Endothelial cell of umbilical vein (primary cell): ENCODE data around the gene HACD3. TPM values are rescaled to one million over a fixed set of nuclear protein-coding genes. Genes with fewer than 3 reads are reported as not detected.

Experiments
- BruUV-seq: library from RNA; stranded (reverse); fragments of 400-500 nt; replicated peaks from 2 replicates; lab custom pipeline; 2021; lab: Mats Ljungman, UMichigan
- CTCF ChIA-PET: fragments of 300-600, 350-600 bp; sonication (Branson Sonifier 250); formaldehyde crosslinking; loops from one replicate; lab custom pipeline; 2021; ENCODE audit warnings: antibody characterized with exemption, inconsistent platforms; lab: Charles Lee
- POLR2A ChIA-PET: fragments of 300-600, 350-600 bp; sonication (Branson Sonifier 250); formaldehyde crosslinking; loops from one replicate; lab custom pipeline; 2021; ENCODE audit warnings: antibody characterized with exemption, inconsistent platforms; lab: Charles Lee
- DNase-seq: peaks from one replicate; pipeline ENCODE4 v3.0.0-alpha.2; 2011; ENCODE audit warnings: low read depth, low spot score
- FAIRE-seq: peaks from 2 replicates; lab custom pipeline; 2011; peaks lifted over from hg19 to GRCh38; lab: Jason Lieb, UNC
- H2AFZ ChIP-seq: 2 replicates; pipeline ENCODE4 v1.6.0; 2012; ENCODE audit warnings: low read depth, low read length, control low read depth, inconsistent platforms
- H3K27ac ChIP-seq: 2 replicates; pipeline ENCODE4 v1.5.1; 2011; ENCODE audit warnings: low read depth, mild to moderate bottlenecking, control low read depth, low read length, moderate library complexity; ENCODE audit not compliant: insufficient read depth
- H3K27me3 ChIP-seq, 2 experiments: 2 replicates each; pipeline versions ENCODE4 v1.6.0 to v1.6.1; 2011; ENCODE audit warnings: low read length in 2 of 2, mixed read lengths in 1 of 2; ENCODE audit not compliant: control insufficient read depth in 2 of 2, insufficient read depth in 2 of 2
- H3K36me3 ChIP-seq, 2 experiments: 2 replicates in 1 of 2; 3 replicates in 1 of 2; pipeline ENCODE4 v1.5.1; 2011; ENCODE audit warnings: low read length in 2 of 2, mild to moderate bottlenecking in 1 of 2, moderate library complexity in 1 of 2; ENCODE audit not compliant: control insufficient read depth in 2 of 2, insufficient read depth in 2 of 2; ENCODE audit errors: extremely low read depth in 1 of 2
- H3K4me1 ChIP-seq: 3 replicates; pipeline ENCODE4 v1.5.1; 2011; ENCODE audit warnings: mild to moderate bottlenecking, low read length; ENCODE audit not compliant: control insufficient read depth, insufficient read depth; ENCODE audit errors: extremely low read depth
- H3K4me2 ChIP-seq: 2 replicates; pipeline ENCODE4 v1.6.1; 2011; ENCODE audit warnings: low read length, control low read depth, mixed read lengths; ENCODE audit not compliant: insufficient read depth
- H3K4me3 ChIP-seq, 3 experiments: fragments of 200-600 bp in 1 of 3; sonication (generic), shearing (Covaris generic) in 1 of 3; replicated peaks in 1 of 3; 2 replicates each; pipeline ENCODE4 v1.5.1; 2011 to 2016; ENCODE audit warnings: control low read depth in 3 of 3, low read length in 3 of 3, mild to moderate bottlenecking in 2 of 3, inconsistent platforms in 1 of 3, low read depth in 1 of 3, moderate library complexity in 1 of 3; ENCODE audit not compliant: insufficient read depth in 1 of 3
- H3K79me2 ChIP-seq: 2 replicates; pipeline ENCODE4 v1.6.0; 2012; ENCODE audit warnings: low read length, inconsistent platforms; ENCODE audit not compliant: control insufficient read depth, insufficient read depth
- H3K9ac ChIP-seq: replicated peaks from 2 replicates; pipeline ENCODE3; 2011; ENCODE audit warnings: low read length, control low read depth; ENCODE audit not compliant: insufficient read depth; ENCODE audit errors: extremely low read depth
- H3K9me1 ChIP-seq: replicated peaks from 3 replicates; pipeline ENCODE4 v1.6.0; 2011; ENCODE audit warnings: mild to moderate bottlenecking, low read length; ENCODE audit not compliant: control insufficient read depth, insufficient read depth; ENCODE audit errors: extremely low read depth
- H3K9me3 ChIP-seq: replicated peaks from 2 replicates; pipeline ENCODE4 v1.5.1; 2012; ENCODE audit warnings: low read length, inconsistent platforms; ENCODE audit not compliant: control insufficient read depth, insufficient read depth
- H4K20me1 ChIP-seq: replicated peaks from 2 replicates; pipeline ENCODE3; 2011; ENCODE audit warnings: mild to moderate bottlenecking, low read length; ENCODE audit not compliant: control insufficient read depth, insufficient read depth; ENCODE audit errors: extremely low read depth
- CTCF ChIP-seq, 2 donors: IDR thresholded peaks; 1 replicate in 1 of 2; 2 replicates in 1 of 2; pipeline ENCODE4 v1.5.1; 2011; ENCODE audit warnings: low read length in 2 of 2, mild to moderate bottlenecking in 2 of 2, moderate library complexity in 2 of 2, control low read depth in 1 of 2, inconsistent platforms in 1 of 2, low read depth in 1 of 2; ENCODE audit not compliant: insufficient read depth in 1 of 2; ENCODE audit errors: extremely low read depth in 1 of 2
- EZH2 ChIP-seq: IDR thresholded peaks from 2 replicates; pipeline ENCODE4 v1.6.1; 2012; ENCODE audit warnings: borderline replicate concordance, low read depth, mild to moderate bottlenecking, moderate library complexity, low read length, inconsistent platforms; ENCODE audit not compliant: severe bottlenecking
- FOS ChIP-seq: IDR thresholded peaks from 2 replicates; pipeline ENCODE4 v1.6.1; 2011; ENCODE audit warnings: mild to moderate bottlenecking, low read length, moderate library complexity, borderline replicate concordance; ENCODE audit not compliant: insufficient read depth
- GATA2 ChIP-seq: IDR thresholded peaks from 2 replicates; pipeline ENCODE4 v1.7.0; 2011; ENCODE audit warnings: low read depth, mild to moderate bottlenecking, moderate library complexity, mixed read lengths, low read length; ENCODE audit not compliant: insufficient read length, insufficient read depth
- JUN ChIP-seq: IDR thresholded peaks from 2 replicates; pipeline ENCODE4 v1.6.1; 2011; ENCODE audit warnings: borderline replicate concordance, low read depth; ENCODE audit not compliant: insufficient read length, insufficient read depth
- MAX ChIP-seq: IDR thresholded peaks from 2 replicates; pipeline ENCODE4 v1.6.1; 2011; ENCODE audit not compliant: insufficient read depth, insufficient read length
- MYC ChIP-seq: IDR thresholded peaks from one replicate; pipeline ENCODE4 v1.6.1; 2011; ENCODE audit warnings: mild to moderate bottlenecking, low read depth, low read length
- POLR2A ChIP-seq: IDR thresholded peaks from 2 replicates; pipeline ENCODE4 v1.6.1; 2012; ENCODE audit warnings: low read depth, mild to moderate bottlenecking, control low read depth, low read length
- POLR2AphosphoS5 ChIP-seq: IDR thresholded peaks from 2 replicates; pipeline ENCODE4 v1.6.1; 2012; ENCODE audit warnings: low read depth, mild to moderate bottlenecking, control low read depth, low read length, moderate library complexity; ENCODE audit not compliant: insufficient read depth
- dilution Hi-C: fragments of 300-500 bp; cut with MboI; formaldehyde crosslinking; loops from one replicate; pipeline ENCODE4 v1.15.0; 2019; ENCODE audit warnings: low sequenced_read_pairs; ENCODE audit not compliant: extremely low pct_ligation_motif_present
- intact Hi-C: fragments of 100-400 bp; cut with micrococcal nuclease; formaldehyde crosslinking; loops from one replicate; pipeline ENCODE4 v1.10.0; 2022
- polyA plus RNA-seq, 4 experiments: library from polyadenylated mRNA; depleted of rRNA in 3 of 4; stranded (reverse) in 3 of 4; unstranded in 1 of 4; fragments of >200 nt; gene quantifications; 2 replicates each; pipeline versions ENCODE4 v1.2.1 to v1.2.3, GENCODE V29; 2011 to 2012; ENCODE audit warnings: missing spikeins in 1 of 4
- total RNA-seq: library from RNA; stranded (reverse); gene quantifications from 2 replicates; pipeline ENCODE4 v1.2.3, GENCODE V29; 2021

Gene HACD3
- total and polyA plus RNA-seq, 2 donors (not counting 3 experiments of a cell fraction or from before 2014, with no cell fraction given) = 47.4 to 61.1 TPM

GRCh38 chr15:65579762-65580161, 49.5 kb downstream of the HACD3 start:
- H3K36me3 ChIP-seq = peaks cover 5 to 10% of the 10 kb centered on the region in 2 experiments

GRCh38 chr15:65580287-65580686, 50.0 kb downstream of the HACD3 start:
- Histone ChIP-seq H3K36me3 (peaks cover 5 to 10% of the 10 kb centered on the region in 2 experiments), H3K9me3 (no peaks in the 10 kb centered on the region), H3K4me3 (no peak overlapping the region), H3K4me1 (peaks cover 55% of the 10 kb centered on the region), H3K27ac (no peak overlapping the region), H3K9ac (no peak overlapping the region), H4K20me1 (no peaks in the 10 kb centered on the region), H3K9me1 (no peaks in the 10 kb centered on the region), H3K4me2 (no peak overlapping the region), H3K79me2 (no peaks in the 10 kb centered on the region), H2AFZ (no peak overlapping the region), H3K27me3 (no peaks in the 10 kb centered on the region)
- TF ChIP-seq JUN (no peak), MAX (no peak), CTCF (IDR thresholded peaks at IDR 0.05; ENCODE audit: extremely low read depth in 1 of 2, insufficient read depth in 1 of 2, low read depth in 1 of 2, low read length in 2 of 2) (no peak), POLR2A (no peak), FOS (no peak), POLR2AphosphoS5 (no peak), GATA2 (no peak), EZH2 (no peak), MYC (no peak)
- dilution Hi-C loops = no loop called here
- DNase-seq (no peak), FAIRE-seq (no peak)
- CTCF ChIA-PET = interaction anchor here (0.9 kb wide), 1 partner anchor 10 kb away, joined by 3 read pairs; no protein-coding TSS in a partner anchor
- POLR2A ChIA-PET = no interaction called here
- no TSS peak for BruUV-seq
- intact Hi-C loops = no loop called here

More at GRCh38 chr15:65579762-65580161, 49.5 kb downstream of the HACD3 start:
- DNase-seq = no peak
- no peaks in the 10 kb centered on the region for H3K27me3 ChIP-seq
- no peak overlapping the region for H3K9ac ChIP-seq
- ChIA-PET CTCF (interaction anchor here (0.9 kb wide), 1 partner anchor 49 kb away, joined by 3 read pairs; the partner anchor contains the start of gene HACD3), POLR2A (no interaction called here)
- no peaks in the 10 kb centered on the region for H3K9me3 ChIP-seq
- intact Hi-C loops = no loop called here
- TF ChIP-seq POLR2A (no peak), JUN (no peak), GATA2 (no peak), MYC (no peak)
- H2AFZ ChIP-seq = no peak overlapping the region
- H4K20me1 ChIP-seq = no peaks in the 10 kb centered on the region
- H3K27ac ChIP-seq = no peak overlapping the region
- H3K4me2 ChIP-seq = no peak overlapping the region
- H3K4me1 ChIP-seq = peaks cover 51% of the 10 kb centered on the region
- H3K9me1 ChIP-seq = no peaks in the 10 kb centered on the region
- dilution Hi-C loops = no loop called here
- no peak for FAIRE-seq
- BruUV-seq = no TSS peak
- H3K79me2 ChIP-seq = no peaks in the 10 kb centered on the region
- no peak overlapping the region for H3K4me3 ChIP-seq
